GM12878 (cell line): Measurements from ENCODE around the gene FKBP11. TPM values are rescaled to one million over a fixed set of nuclear protein-coding genes. Genes with fewer than 3 reads are reported as not detected.

Experiments
- ASH2L ChIP-seq: fragments of 300-600, 200-600 bp; sonication (generic); IDR thresholded peaks from 2 replicates; pipeline ENCODE4 v1.6.1; 2017; ENCODE audit warnings: low read depth, mild to moderate bottlenecking, borderline replicate concordance
- ATF7 ChIP-seq: fragments of 450-650 bp; IDR thresholded peaks from 2 replicates; pipeline ENCODE4 v1.6.1; 2016; ENCODE audit warnings: low read depth, mild to moderate bottlenecking
- BCL3 ChIP-seq: IDR thresholded peaks from 2 replicates; pipeline ENCODE4 v1.6.1; 2011; ENCODE audit warnings: borderline replicate concordance, low read depth, mild to moderate bottlenecking, moderate library complexity, low read length; ENCODE audit not compliant: insufficient read depth, poor library complexity, severe bottlenecking
- BMI1 ChIP-seq: fragments of 450-650 bp; IDR thresholded peaks from 2 replicates; pipeline ENCODE4 v1.6.1; 2016; ENCODE audit warnings: mild to moderate bottlenecking, moderate library complexity, borderline replicate concordance
- CHD2 ChIP-seq: IDR thresholded peaks from 2 replicates; pipeline ENCODE4 v1.6.1; 2011; ENCODE audit warnings: low read depth, low read length, improper control_type of control experiment, borderline replicate concordance
- FOXM1 ChIP-seq: IDR thresholded peaks from 2 replicates; pipeline ENCODE4 v1.6.1; 2012; ENCODE audit warnings: low read depth, mild to moderate bottlenecking, inconsistent platforms, low read length, moderate library complexity
- HDGF ChIP-seq: fragments of 450-650 bp; IDR thresholded peaks from 2 replicates; pipeline ENCODE4 v1.6.1; 2016; ENCODE audit warnings: antibody characterized with exemption
- HSF1 ChIP-seq: fragments of 150-350 bp; IDR thresholded peaks from 2 replicates; pipeline ENCODE4 v1.6.1; 2014; ENCODE audit warnings: mild to moderate bottlenecking, low read depth, low read length
- NR2C1 ChIP-seq: fragments of 450-650 bp; IDR thresholded peaks from 2 replicates; pipeline ENCODE4 v1.6.1; 2017; ENCODE audit warnings: antibody characterized with exemption, mild to moderate bottlenecking, moderate library complexity
- NR2F1 ChIP-seq: fragments of 450-650 bp; conservative IDR thresholded peaks from 2 replicates; pipeline ENCODE4 v1.6.1; 2017; ENCODE audit warnings: mild to moderate bottlenecking
- PKNOX1 ChIP-seq: fragments of 450-650 bp; IDR thresholded peaks from 2 replicates; pipeline ENCODE4 v1.6.1; 2016; ENCODE audit warnings: mild to moderate bottlenecking
- SIN3A ChIP-seq: IDR thresholded peaks from 2 replicates; pipeline ENCODE4 v1.6.1; 2012; ENCODE audit warnings: low read depth, low read length, improper control_type of control experiment
- SPI1 ChIP-seq: IDR thresholded peaks from 2 replicates; pipeline ENCODE4 v1.6.1; 2011; ENCODE audit warnings: low read depth, mild to moderate bottlenecking, low read length, moderate library complexity, borderline replicate concordance; ENCODE audit not compliant: insufficient read depth
- TARDBP ChIP-seq: IDR thresholded peaks from 2 replicates; pipeline ENCODE4 v1.6.1; 2016; ENCODE audit warnings: borderline replicate concordance
- WRNIP1 ChIP-seq: IDR thresholded peaks from 2 replicates; pipeline ENCODE4 v1.6.1; 2011; ENCODE audit warnings: low read depth, low read length, improper control_type of control experiment, borderline replicate concordance
- ZBTB33 ChIP-seq: fragments of 450-650 bp; IDR thresholded peaks from 2 replicates; pipeline ENCODE4 v1.6.1; 2017; ENCODE audit warnings: mild to moderate bottlenecking
- ZBTB40 ChIP-seq: fragments of 450-650 bp; IDR thresholded peaks from 2 replicates; pipeline ENCODE4 v1.6.1; 2016; ENCODE audit warnings: mild to moderate bottlenecking, moderate library complexity, borderline replicate concordance
- polyA plus RNA-seq, 11 experiments: library from polyadenylated mRNA; depleted of rRNA in 4 of 11; unstranded in 6 of 11; stranded (reverse) in 5 of 11; fragments of >200 nt; fragmentation: Nextera tagmentation in 4 of 11; fragmentation: Illumina TruSeq in 1 of 11; extraction: Ambion mirVana in 4 of 11; extraction: Trizol in 1 of 11; gene quantifications; 1 replicate in 1 of 11; 2 replicates in 10 of 11; pipeline versions ENCODE4 v1.2.1 to v1.2.3, GENCODE V29; 2011 to 2016; ENCODE audit warnings: inconsistent platforms in 2 of 11, missing spikeins in 2 of 11, low read depth in 1 of 11
- total RNA-seq, 4 experiments: library from RNA; depleted of rRNA in 3 of 4; stranded (reverse); fragments of >200 nt in 3 of 4; fragmentation: Illumina TruSeq in 1 of 4; extraction: Trizol in 1 of 4; gene quantifications; 2 replicates each; pipeline versions ENCODE4 v1.2.1 to v1.2.3, GENCODE V29; 2013 to 2021

The FKBP11 gene
- total and polyA plus RNA-seq, 10 of the 15 experiments (the other 5 are each of a cell fraction or from before 2014, with no cell fraction given): 25.0 to 135 (median 56.5) TPM

GRCh38 chr12:48956279-48957140 is 31.2 kb upstream of the FKBP11 start (continued):
- TF ChIP-seq BCL3 (no peak), PKNOX1 (no peak), NR2C1 (no peak), ASH2L (no peak), NR2F1 (0 out of 2 replicates have a peak, but pooled peaks have one; percentile 21), TARDBP (no peak), ATF7 (0 out of 2 replicates have a peak, but pooled peaks have one; percentile 10), SPI1 (no peak), HSF1 (no peak), BMI1 (no peak), WRNIP1 (no peak), SIN3A (no peak), HDGF (no peak), FOXM1 (no peak), ZBTB33 (no peak), ZBTB40 (no peak), CHD2 (no peak; the same call in 1 of the 2 replicates)
